ENCODE results near the gene JAKMIP1.

JAKMIP1 gene

GRCh38 chr4:6199422-6199921 lies 877 bp downstream of the JAKMIP1 start:
- no peak for DNase-seq

GRCh38 chr4:6198768-6199421 lies 1.5 kb downstream of the JAKMIP1 start:
- DNase-seq = no peak

- DNase-seq = no peak
Measured at GRCh38 chr4:6198278-6198677, 2.1 kb downstream of the JAKMIP1 start.

GRCh38 chr4:6197433-6198174 lies 2.7 kb downstream of the JAKMIP1 start:
- no peak for DNase-seq

DNA sequence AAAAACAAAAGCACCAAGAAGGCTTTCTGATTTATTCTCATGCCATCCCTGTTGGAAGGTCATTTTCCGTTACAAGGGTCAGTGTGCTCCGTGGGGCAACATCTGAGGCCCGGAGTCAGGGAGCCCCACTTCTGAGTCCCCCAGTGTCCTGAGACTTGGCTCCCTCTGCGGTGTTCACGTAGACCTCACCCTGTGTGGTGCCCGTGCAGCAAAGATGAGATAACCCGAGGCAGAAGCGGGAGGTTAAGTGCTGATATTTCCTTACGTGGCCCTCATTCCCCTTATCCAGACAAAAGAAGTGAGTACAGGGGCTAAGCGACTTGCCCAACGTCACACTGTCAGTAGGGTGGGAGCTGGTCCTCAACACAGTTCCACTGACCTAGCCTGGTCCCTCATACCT lies 3.5 kb downstream of the JAKMIP1 start:
- DNase-seq = no peak

GRCh38 chr4:6196324-6196723 lies 4.0 kb downstream of the JAKMIP1 start:
- no peak for DNase-seq

DNA sequence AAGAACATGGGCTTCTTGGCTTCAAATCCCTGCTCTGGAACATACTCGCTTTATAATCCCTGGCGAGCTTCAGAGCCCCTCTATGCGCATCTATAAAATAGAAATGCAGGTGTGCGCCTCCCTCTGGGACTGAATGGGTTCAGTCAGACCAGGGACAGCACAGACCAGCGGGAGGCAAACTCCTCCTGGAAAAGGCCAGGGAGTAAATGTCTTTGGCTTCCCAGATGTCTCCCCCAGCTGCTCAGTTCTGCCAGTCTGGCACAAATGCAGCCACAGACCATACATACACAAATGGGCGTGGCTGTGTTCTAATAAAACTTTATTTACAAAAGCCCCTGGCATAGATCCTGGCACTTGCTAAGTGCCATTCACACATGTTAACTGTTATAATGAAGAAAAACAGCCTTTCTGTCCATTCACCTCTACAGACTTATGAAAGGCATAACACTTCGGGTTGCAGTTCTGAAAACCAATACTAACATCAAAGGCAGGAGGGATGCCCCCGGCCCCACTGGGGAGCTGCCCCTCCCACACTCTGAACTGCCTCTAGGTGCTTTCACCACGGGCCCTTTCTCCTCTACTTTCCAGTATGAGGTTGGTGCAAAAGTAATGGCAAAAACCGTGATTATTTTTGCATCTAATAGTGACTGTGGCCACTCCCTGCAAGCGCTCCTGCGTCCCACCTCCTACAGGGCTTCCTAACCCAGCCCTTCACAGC lies 4.6 kb downstream of the JAKMIP1 start:
- DNase-seq = no peak

GRCh38 chr4:6194458-6195195 lies 5.7 kb downstream of the JAKMIP1 start:
- no peak for DNase-seq

- no peak for DNase-seq
Measured at GRCh38 chr4:6193399-6193798, 7.0 kb downstream of the JAKMIP1 start.

GRCh38 chr4:6192245-6192644 lies 8.1 kb downstream of the JAKMIP1 start:
- no peak for DNase-seq

DNA sequence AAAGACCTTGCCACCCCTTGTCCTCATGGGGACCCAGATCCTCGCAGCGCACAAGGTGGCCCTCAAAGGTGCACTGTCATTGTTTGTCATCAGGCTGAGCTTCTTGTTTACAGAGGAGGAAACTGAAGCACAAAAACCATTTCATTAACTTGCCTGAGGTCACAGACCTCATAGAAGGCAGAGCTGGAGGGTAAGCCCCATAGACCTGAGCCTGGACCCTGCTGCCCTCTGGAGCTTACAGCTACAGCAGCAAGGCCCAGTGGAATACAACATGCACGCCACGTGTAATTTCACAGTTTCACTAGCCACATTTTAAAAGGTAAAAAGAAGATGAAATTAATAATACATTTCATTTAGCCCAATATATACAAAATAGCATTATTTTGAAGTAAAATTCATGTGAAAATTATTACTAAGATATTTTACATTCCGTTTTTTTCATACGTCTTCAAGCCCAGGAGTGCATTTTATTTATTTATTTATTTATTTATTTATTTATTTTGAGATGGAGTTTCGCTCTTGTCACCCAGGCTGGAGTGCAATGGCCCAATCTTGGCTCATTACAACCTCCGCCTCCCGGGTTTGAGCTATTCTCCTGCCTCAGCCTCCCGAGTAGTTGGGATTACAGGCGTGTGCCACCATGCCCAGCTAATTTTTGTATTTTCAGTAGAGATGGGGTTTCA lies 8.8 kb downstream of the JAKMIP1 start:
- no peak for DNase-seq

DNA sequence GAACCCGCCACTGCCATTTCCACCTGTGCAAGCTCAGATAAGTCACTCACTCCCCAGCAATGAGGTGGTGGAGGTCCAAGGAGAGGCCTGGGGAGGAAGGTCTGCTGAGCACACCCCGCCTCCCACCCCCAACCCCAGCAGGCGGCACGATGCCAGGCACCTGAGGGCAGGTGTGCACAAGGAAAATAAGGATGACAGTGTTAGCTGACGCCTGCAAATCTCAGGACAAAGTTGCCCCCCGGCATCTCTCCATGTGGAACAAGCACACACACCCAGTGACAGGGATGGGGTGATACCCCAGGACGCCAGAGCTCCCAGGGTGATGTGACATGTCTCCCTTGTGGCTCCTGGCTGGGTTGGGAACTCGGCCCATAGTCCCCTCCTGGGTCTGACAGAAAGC lies 9.9 kb downstream of the JAKMIP1 start:
- no peak for DNase-seq

DNA sequence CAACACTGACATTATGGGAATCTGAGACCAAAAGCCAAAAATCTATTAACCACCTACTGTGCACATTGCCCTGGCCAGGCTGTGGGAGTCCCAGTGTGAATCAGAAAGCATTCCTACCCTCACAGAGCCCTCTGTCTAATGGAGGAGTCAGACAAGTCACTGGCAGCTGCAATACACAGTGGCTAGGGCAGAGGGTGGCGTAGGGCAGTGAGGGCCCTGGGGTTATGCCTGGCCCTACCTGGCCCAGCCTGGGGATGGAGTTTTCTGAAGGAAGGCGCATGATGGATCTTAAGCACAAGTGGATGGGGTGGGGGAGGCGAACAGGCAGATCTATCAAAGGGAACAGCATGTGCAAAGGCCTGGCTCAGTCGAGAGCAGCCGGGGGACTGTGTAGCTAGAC lies 10.8 kb downstream of the JAKMIP1 start:
- no peak for DNase-seq

DNA sequence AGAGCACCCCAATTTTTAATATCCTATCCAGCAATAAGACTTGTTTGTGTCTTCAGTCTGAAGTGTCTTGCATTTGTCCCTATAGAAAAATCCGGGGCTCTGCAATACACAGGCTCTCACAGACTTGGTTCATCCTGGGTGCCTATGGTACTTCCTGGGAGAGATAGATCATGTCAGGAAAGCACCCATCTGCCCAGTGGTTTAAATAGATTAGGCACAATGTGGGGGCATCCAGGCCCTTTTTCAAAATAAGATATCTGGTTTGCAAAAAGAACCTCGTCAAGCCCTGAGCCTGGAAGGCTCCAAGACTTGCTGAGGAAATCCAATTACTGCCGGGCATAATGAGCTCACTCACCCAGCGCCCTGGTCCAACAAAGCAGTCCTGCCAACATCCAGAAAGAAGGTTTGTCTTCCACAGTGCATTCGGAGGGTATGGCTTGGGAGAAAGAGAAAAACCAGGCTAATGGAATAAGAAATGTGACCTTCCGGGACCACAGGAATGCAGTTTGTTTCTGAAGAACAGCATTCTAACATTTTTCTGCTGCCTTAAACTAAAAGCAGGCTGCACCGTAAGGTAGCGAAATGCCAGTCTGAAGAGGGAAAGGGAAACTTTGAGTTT lies 11.6 kb downstream of the JAKMIP1 start:
- no peak for DNase-seq

DNA sequence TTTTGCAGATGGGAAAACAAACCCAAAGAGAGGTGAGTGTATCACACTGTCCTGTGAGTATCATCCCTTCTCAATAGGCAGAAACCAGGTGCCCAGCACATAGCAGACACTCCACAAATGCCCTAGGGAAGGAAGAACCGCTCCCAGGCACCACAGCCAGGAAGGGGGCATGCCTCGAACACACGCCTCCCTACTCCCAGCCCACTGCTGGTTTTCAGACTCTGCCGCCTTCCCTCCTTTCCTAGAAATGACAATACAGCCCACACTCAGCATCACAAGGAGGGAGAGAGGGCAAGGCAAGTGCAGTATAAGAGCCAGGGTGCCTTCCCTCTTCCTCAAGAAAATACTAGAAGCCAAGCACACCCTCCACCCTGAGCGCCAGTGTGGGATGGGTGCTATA lies 16.2 kb downstream of the JAKMIP1 start:
- DNase-seq = no peak

DNA sequence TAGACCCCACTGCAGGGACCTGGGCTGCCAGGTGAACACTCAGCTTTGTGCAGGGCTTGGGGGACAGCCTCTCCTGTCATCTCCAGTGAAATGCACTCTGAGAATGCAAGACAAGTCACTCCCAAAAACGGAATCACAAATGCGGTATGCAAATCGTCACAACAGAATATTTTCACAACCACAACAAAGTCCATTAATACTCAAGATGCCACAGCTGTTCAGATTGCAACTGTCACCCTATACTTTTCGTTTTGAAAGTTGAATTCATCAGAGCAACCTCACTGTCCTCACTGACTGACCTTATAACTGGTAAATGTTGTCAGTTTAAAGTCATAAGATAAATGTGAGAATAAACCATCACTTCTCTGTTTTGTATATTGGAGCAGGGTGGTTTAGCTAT lies 16.6 kb downstream of the JAKMIP1 start:
- DNase-seq = no peak

GRCh38 chr4:6182376-6183280 lies 17.7 kb downstream of the JAKMIP1 start:
- DNase-seq = no peak

DNA sequence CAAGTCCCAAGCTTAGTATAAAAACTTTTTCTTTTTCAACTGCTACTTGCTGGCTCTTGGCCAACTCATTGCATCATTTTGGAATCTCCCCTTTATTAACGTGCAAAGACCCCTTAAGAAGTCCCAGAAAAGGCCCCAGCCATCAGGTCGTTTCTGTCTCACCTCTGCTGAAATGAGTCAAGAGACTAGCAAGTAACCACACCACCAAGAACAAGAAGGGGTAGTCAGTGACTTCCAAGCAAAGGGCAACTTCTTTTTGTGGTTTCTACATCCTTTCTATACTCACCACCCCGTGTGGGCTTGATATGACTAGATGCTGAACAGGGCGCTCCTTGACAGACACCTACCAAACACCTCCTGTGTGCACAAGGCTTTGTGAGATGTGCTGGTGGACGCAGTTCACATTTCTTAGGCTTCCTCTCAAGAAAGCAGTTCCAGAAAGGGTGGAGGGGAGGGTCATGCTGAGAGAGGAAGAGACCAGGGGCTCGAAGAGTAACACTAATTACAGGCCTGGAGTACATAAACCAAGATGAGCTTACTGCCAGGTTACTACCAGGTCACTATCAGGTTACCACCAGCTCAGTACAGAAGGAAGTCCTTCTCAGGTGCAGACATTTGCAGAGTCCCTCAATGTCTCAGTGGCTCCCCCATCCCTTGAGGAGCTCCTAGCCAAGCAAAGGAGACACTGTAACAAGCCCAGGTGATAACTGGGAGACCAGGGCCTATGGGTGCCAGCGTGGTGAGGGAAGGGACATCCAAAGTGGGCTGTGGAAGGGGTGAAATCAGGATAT lies 19.3 kb downstream of the JAKMIP1 start:
- DNase-seq = no peak

- no peak for DNase-seq
Measured at GRCh38 chr4:6179362-6179761, 21.0 kb downstream of the JAKMIP1 start.

DNA sequence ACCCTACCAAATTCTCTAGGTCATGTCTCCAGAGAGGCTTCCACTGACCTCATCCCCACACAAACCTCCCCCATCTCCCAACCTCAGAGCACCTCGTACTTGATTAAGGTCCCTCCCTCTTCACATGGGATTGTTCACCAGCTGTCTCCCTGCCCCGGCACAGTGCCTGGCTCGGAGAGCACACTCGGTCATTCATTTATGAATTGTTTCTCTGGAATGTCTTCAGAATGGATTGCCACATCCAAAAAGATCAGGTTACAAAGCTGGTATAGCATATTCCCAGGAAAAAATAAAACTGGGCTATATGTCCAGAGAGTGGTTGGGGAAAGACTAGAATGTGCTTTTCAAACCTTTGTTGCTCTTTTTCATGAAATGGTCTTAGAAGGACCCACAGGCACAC lies 21.6 kb downstream of the JAKMIP1 start:
- DNase-seq = no peak
